Stimulated activated CD8-positive, alpha-beta memory T cell treated with anti-CD3 and anti-CD28 coated beads, Interleukin-7, amount 100 ng/mL, for 48 hours (primary cell): ENCODE results near the gene LMF1.
"Not testable (repeated sequence)": the region's sequence is repeated elsewhere in the genome, so short reads cannot be mapped to it uniquely, and the experiment has no call there.

Experiments used
- DNase-seq, 2 donors: peaks; one replicate each; pipeline ENCODE4 v3.0.0-alpha.2; 2020; ENCODE audit warnings: low read depth in 1 of 2; ENCODE audit errors: extremely low read depth in 1 of 2

The LMF1 gene

GRCh38 chr16:873889-874288 is 96.9 kb downstream of the LMF1 start:
- DNase-seq: no peak

GRCh38 chr16:873243-873661 is 97.5 kb downstream of the LMF1 start:
- DNase-seq: no peak

DNA sequence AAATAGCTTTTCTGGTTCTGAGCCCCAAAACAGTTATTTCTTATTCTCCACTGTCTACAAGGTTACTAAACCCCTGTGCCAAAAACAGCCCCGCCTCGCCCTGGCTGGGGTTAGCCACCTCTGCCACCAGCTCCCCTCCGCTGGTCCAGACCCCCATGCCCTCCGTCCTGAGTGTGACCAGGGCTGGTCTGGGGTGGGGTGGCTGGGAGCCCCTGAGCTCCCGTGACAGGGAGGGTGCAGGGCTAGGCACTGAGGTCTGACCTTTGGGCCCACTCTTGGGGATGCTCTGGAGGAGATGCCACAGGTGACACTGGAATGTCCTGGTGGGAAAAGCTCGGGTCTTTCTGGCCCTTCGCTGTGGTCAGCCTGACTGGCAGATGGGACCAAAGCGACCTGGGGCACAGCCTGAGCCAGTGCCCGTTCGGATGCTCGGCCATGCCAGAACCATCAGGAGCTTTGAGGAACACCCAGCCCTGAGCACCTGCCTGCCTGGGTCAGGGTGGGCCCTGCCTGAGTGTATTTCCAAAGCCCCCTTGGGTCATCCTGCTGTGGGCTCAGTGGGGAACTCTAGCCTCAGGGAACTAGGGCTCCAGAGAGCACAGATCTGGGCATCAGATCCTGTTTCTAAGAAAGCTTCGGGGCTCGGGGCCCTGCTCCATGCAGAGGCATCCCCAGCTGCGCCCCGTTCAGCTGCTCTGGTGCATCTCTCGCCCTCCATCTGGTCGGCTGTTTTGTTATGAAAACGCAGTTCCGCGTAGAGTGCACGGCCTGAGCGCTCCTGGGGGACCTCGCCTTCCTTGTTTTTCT is 98.1 kb downstream of the LMF1 start:
- no peak for DNase-seq

DNA sequence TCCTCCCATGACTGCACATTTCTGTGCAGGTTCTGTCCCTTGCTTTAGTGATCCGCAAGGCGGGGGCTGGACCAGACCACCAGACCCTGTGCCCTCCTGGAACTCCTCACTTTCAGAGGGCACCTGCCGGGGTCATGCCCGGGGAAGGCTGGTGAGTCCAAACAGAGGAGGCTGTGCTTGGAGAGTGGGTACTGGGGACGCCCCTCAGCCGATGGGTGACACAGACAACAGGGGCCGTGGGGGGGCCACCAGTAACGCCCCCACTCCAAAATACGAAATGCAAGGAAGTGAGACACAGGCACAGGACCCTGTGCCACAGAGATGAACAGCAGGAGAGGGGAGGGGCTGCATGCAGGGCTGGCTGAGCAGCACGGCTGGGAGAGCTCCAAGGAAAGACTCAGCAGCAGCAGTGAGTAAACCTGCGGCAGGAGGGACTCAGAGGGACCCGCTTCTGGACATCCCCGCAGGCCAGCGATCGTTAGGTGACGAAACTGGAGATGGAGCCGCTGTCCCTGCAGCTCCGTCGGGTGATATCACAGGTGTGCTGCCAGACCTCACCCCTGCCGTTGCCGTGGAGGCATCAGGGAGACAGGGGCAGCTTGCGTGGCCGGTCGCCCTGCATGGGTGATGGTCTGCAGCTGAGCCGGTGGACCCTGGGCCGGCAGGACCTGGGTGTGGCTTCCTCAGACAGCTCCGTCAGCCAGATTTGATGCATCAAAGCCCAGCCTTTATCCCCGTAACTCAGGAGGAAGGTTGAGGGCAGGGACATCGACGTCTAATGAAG is 99.0 kb downstream of the LMF1 start:
- DNase-seq: no peak

DNA sequence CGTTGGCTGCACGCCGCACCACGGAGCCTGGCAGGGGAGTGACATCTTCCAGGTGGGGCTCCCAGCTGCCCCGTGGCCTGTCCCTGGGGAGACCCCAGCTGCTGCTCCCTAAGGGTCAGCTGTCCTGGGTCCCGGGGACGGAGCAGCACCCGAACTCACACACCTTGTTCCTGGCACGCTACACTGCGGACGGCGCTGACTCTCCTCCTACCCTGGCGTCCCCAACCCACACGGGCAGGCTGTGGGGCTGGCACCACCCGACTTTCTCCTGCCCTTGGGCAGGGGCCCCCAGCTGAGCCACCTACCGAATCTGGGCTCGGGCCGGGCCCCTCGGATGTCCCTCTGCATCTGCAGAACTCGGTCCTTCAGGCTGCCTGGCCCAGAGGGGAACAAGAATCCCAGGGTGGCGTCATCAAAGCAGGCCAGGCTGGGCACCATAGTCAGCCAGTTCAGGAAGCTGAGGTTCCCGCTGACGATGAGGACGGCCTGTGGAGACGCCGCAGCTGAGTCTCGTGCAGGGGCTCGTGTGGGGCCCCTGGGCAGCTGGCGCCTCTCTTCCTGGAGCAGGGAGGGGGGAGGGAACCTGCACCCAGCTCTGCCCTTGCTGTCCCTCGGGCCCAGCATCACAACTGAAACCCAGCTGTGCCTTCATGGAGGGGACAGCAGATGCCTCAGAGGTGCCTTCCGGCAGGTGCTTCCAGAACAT is 99.8 kb downstream of the LMF1 start:
- DNase-seq: no peak

GRCh38 chr16:869823-870641 is 100.8 kb downstream of the LMF1 start:
- no peak for DNase-seq

DNA sequence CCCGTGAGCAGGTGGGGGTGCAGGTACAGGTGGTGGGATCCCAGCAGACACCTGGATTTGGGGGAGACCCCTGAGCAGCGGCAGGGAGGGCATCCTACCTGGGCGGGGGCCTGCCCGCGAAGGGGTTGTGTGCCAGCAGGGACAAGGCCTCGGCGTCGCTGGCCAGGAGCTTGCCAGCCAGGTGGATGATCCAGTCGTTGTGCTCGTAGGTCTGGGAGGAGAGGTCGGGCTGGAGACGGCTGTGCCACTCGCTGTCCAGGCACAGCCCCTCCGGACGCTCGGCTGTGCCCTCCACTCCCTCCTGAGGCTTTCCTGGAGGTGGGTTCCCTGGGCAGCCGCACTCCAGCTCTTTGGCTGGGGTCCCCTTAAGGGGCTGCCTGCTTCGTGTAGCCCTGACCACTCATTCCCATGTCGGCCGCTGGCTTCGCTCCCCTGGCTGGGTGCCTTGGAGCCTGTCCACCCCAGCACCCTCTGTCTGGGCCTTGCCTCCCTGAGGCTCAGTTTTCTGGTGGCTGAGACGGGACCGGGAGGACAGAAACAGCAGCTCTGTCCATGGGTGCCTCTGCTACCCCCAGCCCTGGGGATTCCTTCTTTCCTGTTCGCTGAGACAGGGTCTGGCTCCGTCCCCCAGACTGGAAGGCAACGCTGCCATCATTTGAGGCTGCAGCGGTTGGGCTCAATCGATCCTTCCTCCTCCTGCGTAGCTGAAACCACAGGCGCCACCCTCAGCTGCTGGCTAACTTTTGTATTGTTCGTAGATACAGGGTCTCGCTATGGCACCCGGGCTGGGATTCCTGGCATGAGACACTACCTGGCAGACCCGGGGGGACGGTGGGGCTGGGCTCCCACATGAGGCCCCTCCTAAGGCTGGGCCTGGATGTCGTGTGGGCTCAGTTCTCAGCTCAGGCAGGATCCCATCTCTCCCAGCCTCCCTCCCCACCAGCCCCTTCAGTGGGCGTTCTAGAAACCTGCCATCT is 101.7 kb downstream of the LMF1 start:
- no peak for DNase-seq

DNA sequence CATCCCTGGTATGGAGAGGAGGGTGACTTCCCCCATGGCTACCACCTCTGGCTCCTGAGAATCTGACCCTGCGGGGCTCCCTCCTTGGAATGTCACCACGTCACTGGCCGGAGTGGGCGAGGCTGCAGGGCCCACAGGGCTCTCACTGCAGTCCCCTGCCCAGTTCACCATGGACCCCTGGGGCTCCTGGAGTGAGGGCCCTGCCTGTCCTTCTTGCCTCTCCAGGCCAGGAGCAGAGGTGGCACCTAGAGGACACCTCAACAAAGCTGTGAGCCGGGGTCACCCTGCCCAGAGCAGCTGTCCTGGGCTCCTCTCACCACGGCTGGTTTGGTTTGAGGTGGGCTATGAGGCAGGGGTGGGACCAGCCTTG is 102.4 kb downstream of the LMF1 start:
- no peak for DNase-seq

DNA sequence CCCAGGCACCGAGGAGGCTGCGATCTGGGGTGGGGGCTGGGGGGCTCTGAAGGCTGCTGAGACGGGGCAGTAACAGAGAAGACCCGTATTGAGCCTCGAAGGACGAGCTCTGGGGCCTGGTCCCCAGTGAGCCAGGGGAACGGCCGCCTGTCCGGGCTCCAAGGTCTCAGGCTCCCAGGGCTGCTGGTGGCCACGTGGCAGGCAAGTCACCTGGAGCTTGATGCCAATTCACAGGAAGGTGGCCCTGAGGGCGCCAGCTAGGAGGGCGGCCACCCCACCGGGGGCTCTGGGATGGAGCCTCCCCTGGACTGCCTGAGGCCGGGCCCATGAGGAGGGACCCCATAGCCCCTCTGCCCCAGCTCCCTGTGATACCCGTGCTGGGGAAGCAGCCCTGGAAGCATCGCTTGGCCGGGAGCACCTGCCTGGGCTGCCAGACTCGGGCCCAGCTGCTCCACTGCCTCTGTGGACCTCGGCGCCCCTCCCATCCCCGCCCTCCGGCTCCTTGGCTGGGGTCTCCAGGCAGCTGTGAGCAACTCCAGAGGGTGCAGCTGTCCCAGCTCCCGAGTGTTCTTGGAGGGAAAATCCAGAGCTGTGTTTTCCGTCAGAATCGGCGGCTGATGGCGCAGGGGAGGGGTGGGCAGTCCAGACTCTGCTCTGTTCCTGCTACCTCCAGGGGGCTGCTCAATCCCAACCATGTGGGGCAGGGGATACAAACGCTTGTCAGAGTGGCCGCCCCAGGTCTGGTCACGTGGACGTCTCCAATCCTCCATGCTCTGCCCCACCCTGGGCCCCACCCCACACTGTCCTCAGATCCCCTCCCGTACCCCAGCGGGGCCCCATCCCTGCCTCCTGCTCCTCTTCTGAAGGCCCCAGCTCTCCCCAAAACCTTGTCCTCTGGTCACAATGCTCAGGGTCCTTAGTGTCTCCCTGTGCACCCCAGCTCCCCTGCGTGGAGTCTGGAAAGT is 103.1 kb downstream of the LMF1 start:
- DNase-seq: no peak

GRCh38 chr16:866252-866896 is 104.4 kb downstream of the LMF1 start:
- no peak for DNase-seq

DNA sequence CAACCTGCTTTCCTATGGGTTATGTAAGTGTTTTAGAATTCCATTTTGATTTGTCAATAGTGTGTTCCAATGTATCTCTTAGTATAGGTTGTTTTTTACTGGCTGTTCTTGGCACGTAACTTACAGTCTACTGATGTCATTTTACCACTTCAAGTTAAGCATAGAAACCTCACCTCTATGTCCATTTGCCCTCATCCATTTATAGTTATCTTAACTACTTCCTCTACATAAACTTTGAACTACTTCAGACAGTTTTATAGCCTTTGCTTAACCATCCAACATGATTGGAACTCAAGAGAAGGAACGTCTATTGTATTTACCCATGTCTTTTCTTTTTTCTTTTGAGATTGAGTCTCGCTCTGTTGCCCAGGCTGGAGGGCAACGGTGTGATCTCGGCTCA is 105.8 kb downstream of the LMF1 start:
- DNase-seq: no peak

GRCh38 chr16:861446-861845 is 109.3 kb downstream of the LMF1 start:
- no peak for DNase-seq

DNA sequence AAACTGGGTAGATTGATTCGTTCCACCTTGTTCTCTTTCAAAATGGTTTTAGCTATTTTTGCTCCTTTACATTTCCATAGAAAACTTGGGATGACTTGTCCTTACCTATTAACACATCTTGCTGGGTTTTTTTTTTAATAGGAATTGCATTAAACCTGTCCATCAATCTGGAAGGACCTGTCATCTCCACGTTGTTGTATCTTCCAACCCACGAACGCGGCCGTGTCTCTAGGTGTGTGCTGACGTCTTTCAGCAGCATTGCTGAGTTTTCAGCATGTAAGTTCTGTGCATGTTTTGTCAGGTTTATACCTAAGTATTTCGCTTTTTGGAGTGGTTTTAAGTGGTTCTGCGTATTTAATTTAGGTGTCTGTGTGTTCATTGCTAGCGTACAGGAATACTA is 109.9 kb downstream of the LMF1 start:
- no peak for DNase-seq

- DNase-seq: not testable (repeated sequence)
These were observed 111.8 kb downstream of the LMF1 start for GRCh38 chr16:858971-859370.

DNA sequence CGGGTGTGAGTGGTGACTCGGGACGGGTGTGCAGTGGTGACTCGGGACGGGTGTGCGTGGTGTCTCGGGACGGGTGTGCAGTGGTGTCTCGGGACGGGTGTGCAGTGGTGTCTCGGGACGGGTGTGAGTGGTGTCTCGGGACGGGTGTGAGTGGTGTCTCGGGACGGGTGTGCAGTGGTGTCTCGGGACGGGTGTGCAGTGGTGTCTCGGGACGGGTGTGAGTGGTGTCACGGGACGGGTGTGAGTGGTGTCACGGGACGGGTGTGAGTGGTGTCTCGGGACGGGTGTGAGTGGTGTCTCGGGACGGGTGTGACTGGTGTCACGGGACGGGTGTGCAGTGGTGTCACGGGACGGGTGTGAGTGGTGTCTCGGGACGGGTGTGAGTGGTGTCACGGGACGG is 112.3 kb downstream of the LMF1 start:
- not testable (repeated sequence) for DNase-seq

DNA sequence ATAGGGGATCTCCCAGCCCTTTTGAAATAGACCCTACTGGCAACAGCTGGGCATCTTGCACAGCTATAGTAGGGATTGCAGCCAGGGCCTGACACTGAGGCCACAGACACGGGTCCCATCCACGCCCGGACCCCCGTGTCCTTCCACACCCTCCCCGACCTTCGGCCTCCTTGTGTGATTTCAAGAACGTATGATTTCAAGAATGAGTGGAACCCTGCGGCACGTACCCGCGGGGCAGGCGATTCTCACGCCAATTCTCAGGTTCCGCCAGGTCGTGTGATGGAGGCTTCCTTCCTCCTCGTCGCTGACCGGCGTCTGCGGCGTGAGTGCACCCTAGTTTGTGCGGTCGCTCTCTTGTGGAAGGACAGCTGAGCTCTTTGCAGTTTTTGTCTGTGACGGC is 114.0 kb downstream of the LMF1 start:
- DNase-seq: no peak

GRCh38 chr16:856101-856500 is 114.7 kb downstream of the LMF1 start:
- DNase-seq: no peak

- DNase-seq: no peak
These were observed 115.3 kb downstream of the LMF1 start for GRCh38 chr16:855471-855870.
